ENCODE data around the gene CST4.

GRCh38 chr20:23651117-23651516, 37.7 kb downstream of the CST4 start:
- TF ChIP-seq CTCF (IDR thresholded peaks at IDR 0.05) (no peak), POLR2A (IDR thresholded peaks at IDR 0.05) (no peak)

Measured in esophagus squamous epithelium (tissue), 4 donors.